GM21381 (cell line): ENCODE results near the gene BBIP1.

Source experiments
- ATAC-seq: cut with Tn5 transposase; IDR thresholded peaks from one replicate; pipeline ENCODE4 v1.9.1; 2021; ENCODE audit warnings: mild to moderate bottlenecking, moderate library complexity; ENCODE audit not compliant: unreplicated experiment

Gene BBIP1, protein sequence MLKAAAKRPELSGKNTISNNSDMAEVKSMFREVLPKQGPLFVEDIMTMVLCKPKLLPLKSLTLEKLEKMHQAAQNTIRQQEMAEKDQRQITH

DNA sequence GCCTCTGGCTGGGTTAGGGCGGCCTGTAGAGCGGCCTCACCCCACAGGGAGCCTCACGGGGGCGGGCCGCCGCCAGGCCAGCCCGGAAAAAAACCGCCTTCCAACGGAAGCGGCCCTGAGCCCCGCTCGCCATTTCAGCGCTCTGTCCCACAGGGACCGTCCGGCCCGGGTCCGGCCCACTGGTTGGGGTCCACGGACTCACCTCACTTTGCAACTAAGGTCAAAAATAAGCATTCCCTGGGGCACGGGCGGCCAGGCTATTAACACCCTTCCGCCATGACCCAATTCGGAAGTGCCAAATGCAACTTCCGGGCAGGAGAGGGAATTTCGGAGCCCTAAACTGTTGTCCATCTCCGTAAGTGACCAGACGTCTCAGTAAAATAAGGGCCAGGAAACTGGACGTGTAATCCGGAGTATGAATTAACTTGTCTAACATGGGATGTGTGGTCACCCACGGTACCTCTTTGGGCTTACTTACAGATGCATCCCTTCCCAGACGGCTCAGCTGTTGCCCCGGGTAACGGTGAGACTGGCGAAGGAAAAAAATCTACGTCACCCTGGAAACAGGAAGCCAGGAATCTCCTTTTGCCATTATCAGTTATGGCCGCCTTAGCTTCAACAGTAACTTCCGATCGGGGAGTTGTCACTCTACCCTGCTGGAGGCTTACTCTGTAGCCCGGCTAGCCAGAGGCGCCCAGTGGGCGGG, at the start of gene BBIP1:
TSS of gene BBIP1 (minus strand) at position 538 of the 706 bp plus-strand sequence. CDS start 1,023 bp downstream, outside the sequence.
- peak; percentile 81 for ATAC-seq

DNA sequence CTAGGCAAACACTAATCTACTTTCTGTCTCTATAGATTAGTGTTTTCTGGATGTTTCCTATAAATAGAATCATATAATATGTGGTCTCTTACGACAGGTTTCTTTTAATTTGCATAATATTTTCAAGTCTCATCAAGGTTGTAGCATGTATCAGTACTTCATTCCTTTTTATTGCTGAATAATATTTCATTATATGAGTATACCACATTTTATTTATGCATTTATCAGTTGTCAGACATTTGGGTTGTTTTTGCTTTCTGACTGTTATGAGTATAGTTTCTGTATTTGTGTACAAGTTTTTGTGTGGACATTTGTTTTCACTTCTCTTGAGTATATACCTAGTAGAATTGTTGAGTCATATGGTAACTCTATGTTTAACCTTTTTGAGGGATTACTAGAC, 48.7 kb upstream of the BBIP1 start:
- ATAC-seq = peak; percentile 61

GRCh38 chr10:110967009-110967630, 48.1 kb upstream of the BBIP1 start:
- no peak for ATAC-seq

DNA sequence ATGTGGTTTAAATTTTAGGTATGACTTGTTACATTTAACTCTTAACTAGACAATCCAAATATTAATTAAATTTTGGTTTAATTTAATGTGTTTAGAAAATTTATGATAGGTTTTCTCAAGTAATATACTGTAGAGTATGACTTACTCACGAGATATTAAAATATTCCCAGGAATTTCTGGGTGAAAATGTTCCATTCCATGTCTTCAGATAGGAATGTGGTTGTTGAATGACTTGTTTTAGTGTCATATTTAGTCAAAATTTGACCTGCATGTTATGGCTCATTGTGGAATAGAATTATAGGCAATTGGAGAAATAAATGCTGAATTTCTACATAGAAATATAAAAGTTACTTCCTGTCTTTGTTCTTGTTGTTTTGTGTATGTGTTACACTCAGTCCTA, 47.2 kb upstream of the BBIP1 start:
- ATAC-seq = no peak

GRCh38 chr10:110965216-110965615, 46.2 kb upstream of the BBIP1 start:
- no peak for ATAC-seq

GRCh38 chr10:110964681-110965080, 45.7 kb upstream of the BBIP1 start:
- ATAC-seq = no peak

DNA sequence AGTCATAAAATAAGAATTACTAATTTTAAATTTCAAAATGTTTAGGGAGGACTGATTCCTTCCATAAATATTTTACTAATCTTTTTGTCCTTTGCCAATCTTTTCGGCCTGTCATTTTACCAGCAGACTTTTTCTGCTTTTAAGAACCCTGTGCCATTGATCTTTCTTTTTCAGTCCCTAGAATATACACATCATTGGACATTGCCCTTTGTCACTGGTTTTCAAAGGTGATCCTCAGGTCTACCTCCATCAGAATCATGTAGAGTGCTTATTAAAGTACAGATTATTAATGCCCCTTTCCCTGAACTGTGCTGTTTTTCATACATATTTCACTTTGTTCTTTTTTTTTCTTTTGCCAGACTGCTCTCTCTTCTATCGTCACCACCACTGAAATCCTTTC, 44.2 kb upstream of the BBIP1 start:
- ATAC-seq = no peak

DNA sequence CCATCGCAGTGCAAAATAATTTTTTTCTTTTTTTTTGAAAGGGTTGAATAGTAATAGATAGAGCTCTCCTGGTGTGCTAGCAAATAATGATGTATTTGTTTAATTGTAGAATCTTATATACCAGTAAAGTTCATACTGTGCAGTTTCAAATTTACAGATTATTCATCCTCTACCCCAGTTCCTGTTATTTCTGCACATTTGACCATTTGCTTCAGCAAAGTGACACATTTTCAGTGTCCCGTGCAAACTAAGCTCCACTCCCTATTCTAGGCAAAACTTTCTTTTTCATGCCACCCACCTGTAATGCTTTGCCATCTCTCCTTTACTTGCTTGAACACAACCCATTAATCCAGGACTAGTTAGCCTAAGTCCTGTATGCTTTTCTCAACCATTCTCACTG, 43.5 kb upstream of the BBIP1 start:
- ATAC-seq = no peak

DNA sequence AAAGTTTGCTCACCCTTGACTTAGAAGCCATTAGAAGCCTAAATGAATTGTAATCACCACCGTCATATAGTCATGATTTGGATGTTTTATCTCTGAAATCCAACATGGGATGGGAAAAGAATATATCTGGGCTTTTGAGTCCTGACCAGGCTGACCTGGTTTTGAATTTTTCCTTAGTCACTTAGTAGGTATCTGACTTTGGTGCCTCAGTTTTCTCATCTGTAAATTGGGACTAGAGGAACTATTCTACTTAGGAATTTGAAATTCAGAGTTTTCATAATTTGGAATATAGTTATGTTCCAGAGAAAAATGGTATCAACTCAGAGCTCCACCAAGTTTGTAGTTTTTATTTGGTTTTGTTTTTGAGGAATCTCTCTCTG, 41.3 kb upstream of the BBIP1 start:
- no peak for ATAC-seq

- ATAC-seq = no peak
Observed at GRCh38 chr10:110959379-110960332, 40.7 kb upstream of the BBIP1 start.

DNA sequence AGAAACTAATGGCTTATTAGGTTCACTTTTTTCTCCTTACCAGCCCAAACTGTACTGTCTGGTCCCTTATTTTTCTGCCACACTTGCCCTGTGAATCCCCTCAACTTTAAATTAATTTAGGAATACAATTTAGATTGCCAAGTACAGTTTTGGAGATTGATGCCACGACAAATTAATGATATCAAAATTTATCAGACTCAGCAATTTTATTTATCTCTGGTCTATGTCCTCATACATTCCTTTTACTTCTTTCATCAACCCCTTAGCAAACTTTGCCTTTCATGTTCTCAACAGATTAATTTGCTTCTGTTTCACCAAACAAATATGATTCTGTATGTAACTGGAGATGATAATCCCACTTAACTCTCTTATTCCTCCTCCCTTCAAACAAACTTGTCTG, 38.6 kb upstream of the BBIP1 start:
- no peak for ATAC-seq

DNA sequence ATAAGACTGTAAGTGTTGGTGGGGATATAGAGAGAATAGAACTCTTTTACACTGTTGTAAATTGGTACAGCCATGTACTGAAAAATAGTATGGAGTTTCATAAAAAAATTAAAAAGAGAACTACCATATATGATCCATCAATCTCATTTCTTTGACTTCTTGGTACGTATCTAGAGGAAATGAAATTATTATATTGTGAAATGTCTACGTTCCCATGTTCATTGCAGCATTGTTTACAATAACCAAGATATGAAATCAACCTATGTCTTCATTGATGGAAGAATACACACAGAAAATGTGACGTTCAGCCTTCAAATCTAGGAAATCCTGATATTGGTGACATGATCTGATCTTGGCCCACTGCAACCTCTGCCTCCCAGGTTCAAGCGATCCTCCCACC, 32.4 kb upstream of the BBIP1 start:
- no peak for ATAC-seq

- no peak for ATAC-seq
Observed at GRCh38 chr10:110947061-110947595, 28.1 kb upstream of the BBIP1 start.

- no peak for ATAC-seq
Observed at GRCh38 chr10:110946496-110946895, 27.5 kb upstream of the BBIP1 start.

GRCh38 chr10:110944792-110945396, 25.9 kb upstream of the BBIP1 start:
- ATAC-seq = no peak

DNA sequence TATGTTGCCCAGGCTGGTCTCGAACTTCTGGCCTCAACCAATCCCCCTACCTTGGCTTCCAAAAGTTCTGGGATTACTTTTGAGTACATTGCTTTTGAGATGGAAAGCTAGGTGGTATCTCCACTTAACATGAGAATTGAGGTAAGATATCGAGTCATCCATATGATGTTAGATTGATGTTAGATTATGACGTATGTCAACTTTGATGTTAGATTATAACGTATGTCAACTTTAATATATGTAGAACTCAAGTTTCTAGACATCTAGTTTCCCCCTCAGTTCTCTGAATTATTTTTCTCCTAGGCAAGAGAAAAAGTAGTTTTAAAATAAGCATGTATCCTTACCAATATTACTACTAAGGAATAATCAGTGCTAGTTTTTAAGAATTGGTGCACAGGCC, 20.4 kb upstream of the BBIP1 start:
- no peak for ATAC-seq

- ATAC-seq = no peak
Observed at GRCh38 chr10:110936757-110937156, 17.8 kb upstream of the BBIP1 start.

DNA sequence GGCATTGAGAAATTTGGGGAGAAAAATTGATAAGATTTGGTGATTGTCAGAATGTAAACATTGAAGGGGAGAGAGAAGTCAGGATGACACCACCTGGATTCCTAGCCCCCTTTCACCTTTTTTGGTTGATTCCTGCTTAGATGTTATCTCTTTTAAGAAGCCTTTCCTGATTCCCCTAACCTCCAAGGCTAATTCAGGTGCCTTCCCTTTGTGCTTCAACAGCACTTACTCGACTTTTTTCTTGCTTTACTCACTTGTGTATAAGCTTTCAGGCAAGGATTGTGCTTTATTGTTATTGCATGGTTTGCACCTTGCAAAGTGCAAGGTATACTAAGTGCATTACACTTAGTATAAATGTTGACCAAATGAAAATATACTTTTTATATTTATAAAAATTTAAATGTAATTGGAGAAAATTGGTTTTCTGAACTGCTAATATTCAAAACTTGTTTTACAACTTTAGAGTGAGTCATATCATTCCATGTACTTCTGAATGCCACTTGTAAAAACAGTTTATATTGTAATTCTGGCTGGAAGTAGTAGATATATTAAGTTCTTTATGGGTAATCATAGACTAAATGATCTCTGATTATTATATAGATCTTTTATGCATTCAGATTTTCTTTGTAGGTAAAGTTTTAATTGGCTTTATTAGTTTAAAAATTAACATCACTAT, 13.7 kb upstream of the BBIP1 start:
- no peak for ATAC-seq

DNA sequence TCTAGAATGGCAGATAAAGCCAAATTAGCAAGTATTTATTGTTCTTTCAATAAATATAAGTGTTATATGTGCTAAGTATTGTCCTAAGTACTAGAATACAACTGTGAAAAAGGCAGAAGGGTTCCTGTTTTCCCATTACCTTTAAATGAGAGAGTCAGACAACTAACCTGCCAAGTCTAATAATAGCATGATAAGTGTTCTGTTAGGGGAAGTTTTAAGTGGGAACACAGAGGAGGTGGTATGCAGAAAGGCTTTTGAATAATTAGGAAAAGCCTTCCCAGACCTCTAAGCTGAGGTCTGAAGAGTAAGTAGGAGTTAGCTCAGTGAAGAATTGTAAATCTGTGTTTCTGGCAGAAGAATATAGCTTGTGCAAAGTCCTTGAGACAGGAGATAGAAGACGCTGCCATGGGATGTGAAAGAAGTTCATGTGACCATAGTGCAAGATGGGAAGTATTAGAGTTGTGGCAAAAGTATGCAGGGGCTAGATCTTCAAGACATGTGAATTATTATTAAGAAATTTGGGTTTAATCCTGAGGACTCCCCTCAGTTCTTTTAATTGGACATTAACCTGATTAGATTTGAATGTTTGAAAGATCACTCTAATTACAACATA, 12.9 kb upstream of the BBIP1 start:
- no peak for ATAC-seq

GRCh38 chr10:110927461-110927860, 8.5 kb upstream of the BBIP1 start:
- ATAC-seq = no peak
